ENCODE results near the gene LPCAT1.
"Not testable (repeated sequence)": the region's sequence is repeated elsewhere in the genome, so short reads cannot be mapped to it uniquely, and the experiment has no call there.

LPCAT1 gene

GRCh38 chr5:1461396-1461795 is 62.4 kb downstream of the LPCAT1 start:
- Mint-ChIP-seq H3K4me3 (no peak overlapping the region), H3K27ac (peak overlapping the region; percentile 24), H3K9me3 (peaks cover 7% of the 10 kb centered on the region), H3K36me3 (peaks cover 68% of the 10 kb centered on the region), H3K4me1 (peaks cover 7% of the 10 kb centered on the region), H3K27me3 (no peaks in the 10 kb centered on the region)
- no peak for ATAC-seq

GRCh38 chr5:1460054-1460682 is 63.6 kb downstream of the LPCAT1 start:
- no peak for ATAC-seq
- H3K27ac Mint-ChIP-seq = peak overlapping the region; percentile 24
- peaks cover 5% of the 10 kb centered on the region for H3K9me3 Mint-ChIP-seq
- peaks cover 56% of the 10 kb centered on the region for H3K36me3 Mint-ChIP-seq
- H3K27me3 Mint-ChIP-seq = no peaks in the 10 kb centered on the region
- peaks cover 7% of the 10 kb centered on the region for H3K4me1 Mint-ChIP-seq
- no peak overlapping the region for H3K4me3 Mint-ChIP-seq

- H3K27ac Mint-ChIP-seq, H3K4me1 Mint-ChIP-seq, ATAC-seq, H3K9me3 Mint-ChIP-seq, H3K27me3 Mint-ChIP-seq, H3K4me3 Mint-ChIP-seq: not testable (repeated sequence)
- peaks cover 48% of the 10 kb centered on the region for H3K36me3 Mint-ChIP-seq
Observed at GRCh38 chr5:1459435-1459834, 64.3 kb downstream of the LPCAT1 start.

GRCh38 chr5:1456110-1456881 is 67.5 kb downstream of the LPCAT1 start:
- not testable (repeated sequence) for H3K4me1 Mint-ChIP-seq, H3K4me3 Mint-ChIP-seq, H3K27ac Mint-ChIP-seq, ATAC-seq, H3K27me3 Mint-ChIP-seq
- peaks cover 22% of the 10 kb centered on the region for H3K9me3 Mint-ChIP-seq
- peaks cover 35% of the 10 kb centered on the region for H3K36me3 Mint-ChIP-seq

GRCh38 chr5:1453613-1454012 is 70.1 kb downstream of the LPCAT1 start:
- Mint-ChIP-seq H3K4me3 (no peak overlapping the region), H3K4me1 (no peaks in the 10 kb centered on the region), H3K27me3 (no peaks in the 10 kb centered on the region), H3K27ac (no peak overlapping the region), H3K36me3 (peaks cover 19% of the 10 kb centered on the region), H3K9me3 (peaks cover 22% of the 10 kb centered on the region)
- no peak for ATAC-seq

GRCh38 chr5:1449081-1449630 is 74.6 kb downstream of the LPCAT1 start:
- Mint-ChIP-seq H3K27me3 (peaks cover 30% of the 10 kb centered on the region), H3K9me3 (peaks cover 10% of the 10 kb centered on the region), H3K4me3 (no peak overlapping the region), H3K27ac (no peak overlapping the region), H3K4me1 (peaks cover 7% of the 10 kb centered on the region), H3K36me3 (peaks cover 11% of the 10 kb centered on the region)
- ATAC-seq = no peak

- Mint-ChIP-seq H3K9me3 (peaks cover 7% of the 10 kb centered on the region), H3K4me3 (no peak overlapping the region), H3K36me3 (peaks cover 5% of the 10 kb centered on the region), H3K4me1 (peaks cover 10% of the 10 kb centered on the region), H3K27ac (no peak overlapping the region), H3K27me3 (peaks cover 36% of the 10 kb centered on the region)
- ATAC-seq = no peak
Observed at GRCh38 chr5:1448511-1449011, 75.2 kb downstream of the LPCAT1 start.

- Mint-ChIP-seq H3K27me3 (peaks cover 43% of the 10 kb centered on the region), H3K4me3 (no peak overlapping the region), H3K27ac (no peak overlapping the region), H3K4me1 (peaks cover 10% of the 10 kb centered on the region), H3K9me3 (no peaks in the 10 kb centered on the region), H3K36me3 (no peaks in the 10 kb centered on the region)
- no peak for ATAC-seq
Observed at GRCh38 chr5:1447671-1448361, 75.9 kb downstream of the LPCAT1 start.

GRCh38 chr5:1446602-1447343 is 77.0 kb downstream of the LPCAT1 start:
- ATAC-seq = no peak
- Mint-ChIP-seq H3K4me1 (peaks cover 10% of the 10 kb centered on the region), H3K4me3 (no peak overlapping the region), H3K36me3 (no peaks in the 10 kb centered on the region), H3K27me3 (peaks cover 54% of the 10 kb centered on the region), H3K9me3 (no peaks in the 10 kb centered on the region), H3K27ac (no peak overlapping the region)

- peaks cover 62% of the 10 kb centered on the region for H3K27me3 Mint-ChIP-seq
- H3K36me3 Mint-ChIP-seq = no peaks in the 10 kb centered on the region
- H3K9me3 Mint-ChIP-seq = no peaks in the 10 kb centered on the region
- H3K27ac Mint-ChIP-seq = no peak overlapping the region
- ATAC-seq = peak; percentile 35
- no peak overlapping the region for H3K4me3 Mint-ChIP-seq
- H3K4me1 Mint-ChIP-seq = peaks cover 10% of the 10 kb centered on the region
Observed at GRCh38 chr5:1445689-1446601, 77.8 kb downstream of the LPCAT1 start.

- H3K4me1 Mint-ChIP-seq = peaks cover 10% of the 10 kb centered on the region
- peaks cover 68% of the 10 kb centered on the region for H3K27me3 Mint-ChIP-seq
- peak within 1 kb of the TSS; percentile 53 for H3K4me3 Mint-ChIP-seq
- peaks cover 2% of the 10 kb centered on the region for H3K36me3 Mint-ChIP-seq
- no peak within 1 kb of the TSS for H3K27ac Mint-ChIP-seq
- H3K9me3 Mint-ChIP-seq = peaks cover 4% of the 10 kb centered on the region
- ATAC-seq = peak; percentile 28
Observed at GRCh38 chr5:1445313-1445688, 78.5 kb downstream of the LPCAT1 start, which contains the start of gene SLC6A3. SLC6A3 (minus strand) TSS chr5:1445440; CDS start chr5:1443197, 2,243 bp downstream.

- H3K4me1 Mint-ChIP-seq = peaks cover 10% of the 10 kb centered on the region
- H3K27ac Mint-ChIP-seq = no peak overlapping the region
- peaks cover 76% of the 10 kb centered on the region for H3K27me3 Mint-ChIP-seq
- peaks cover 10% of the 10 kb centered on the region for H3K9me3 Mint-ChIP-seq
- peak overlapping the region; percentile 53 for H3K4me3 Mint-ChIP-seq
- H3K36me3 Mint-ChIP-seq = peaks cover 7% of the 10 kb centered on the region
- ATAC-seq = no peak
Observed at GRCh38 chr5:1444361-1445189, 79.2 kb downstream of the LPCAT1 start.

- ATAC-seq = no peak
- Mint-ChIP-seq H3K9me3 (peaks cover 10% of the 10 kb centered on the region), H3K4me3 (no peak overlapping the region), H3K36me3 (peaks cover 7% of the 10 kb centered on the region), H3K4me1 (peaks cover 10% of the 10 kb centered on the region), H3K27me3 (peaks cover 77% of the 10 kb centered on the region), H3K27ac (no peak overlapping the region)
Observed at GRCh38 chr5:1443991-1444360, 79.8 kb downstream of the LPCAT1 start.
